ENCODE measurements around the gene SOX10. TPM values are rescaled to one million over a fixed set of nuclear protein-coding genes. Genes with fewer than 3 reads are reported as not detected.

Gene SOX10
- polyA plus RNA-seq, 3 donors = not detected

GRCh38 chr22:37982938-37983859, 1.2 kb downstream of the SOX10 start:
- H3K79me2 ChIP-seq (ENCODE audit: insufficient read depth, low read length) = no peaks in the 10 kb centered on the region
- no peak overlapping the region for H3K4me2 ChIP-seq (replicated peaks; ENCODE audit: extremely low read depth, low read length, poor library complexity, severe bottlenecking)
- no peak overlapping the region for H3K27ac ChIP-seq (ENCODE audit: low read depth in 1 of 2, low read length in 2 of 2)
- intact Hi-C loops (cut with micrococcal nuclease) = no loop called here
- no peaks in the 10 kb centered on the region for H3K36me3 ChIP-seq (replicated peaks in 1 of 2; ENCODE audit: control insufficient read depth in 1 of 2, insufficient read depth in 2 of 2, low read length in 2 of 2)
- H3K27me3 ChIP-seq (ENCODE audit: control insufficient read depth in 2 of 2, insufficient read depth in 2 of 2, low read length in 2 of 2) = no peaks in the 10 kb centered on the region
- H3K27ac Mint-ChIP-seq = no peak overlapping the region
- H3K9ac ChIP-seq (ENCODE audit: insufficient read depth, low read length, poor library complexity, severe bottlenecking) = no peak overlapping the region
- no peak overlapping the region for H3K4me3 ChIP-seq (replicated peaks in 1 of 3; ENCODE audit: low read depth in 2 of 3, low read length in 3 of 3)
- DNase-seq = no peak
- H3K4me1 ChIP-seq (ENCODE audit: control insufficient read depth in 1 of 2, insufficient read depth in 2 of 2, low read length in 2 of 2) = no peaks in the 10 kb centered on the region
- H3K4me3 Mint-ChIP-seq = no peak overlapping the region
- H3K4me1 Mint-ChIP-seq = peaks cover 9% of the 10 kb centered on the region
- peaks cover 0 to 1% (median 0%) of the 10 kb centered on the region in 7 donors for H3K9me3 Mint-ChIP-seq
- no peaks in the 10 kb centered on the region for H3K27me3 Mint-ChIP-seq (ENCODE audit: low read depth in 3 of 3)
- H3K36me3 Mint-ChIP-seq = peaks cover 3 to 4% of the 10 kb centered on the region in 2 donors
- TF ChIP-seq CTCF (IDR thresholded peaks at IDR 0.05) = no peak
- no peak overlapping the region for H2AFZ ChIP-seq (ENCODE audit: insufficient read depth, low read depth, low read length, poor library complexity, severe bottlenecking)
- H4K20me1 ChIP-seq (ENCODE audit: insufficient read depth, low read length) = no peaks in the 10 kb centered on the region
- WGBS (ENCODE audit: insufficient coverage) = 93% methylated on average over 78 of the region's 84 CpGs
- H3K9me3 ChIP-seq (replicated peaks in 1 of 2; ENCODE audit: control insufficient read depth in 1 of 2, insufficient read depth in 1 of 2, low read length in 2 of 2) = no peaks in the 10 kb centered on the region

GRCh38 chr22:37982151-37982785, 2.1 kb downstream of the SOX10 start:
- Mint-ChIP-seq H3K9me3 (peaks cover 0 to 1% (median 0%) of the 10 kb centered on the region in 7 donors), H3K4me3 (no peak overlapping the region), H3K36me3 (peaks cover 3 to 4% of the 10 kb centered on the region in 2 donors), H3K4me1 (peaks cover 9% of the 10 kb centered on the region), H3K27me3 (ENCODE audit: low read depth in 3 of 3) (no peaks in the 10 kb centered on the region), H3K27ac (peak overlapping the region in 1 of 7 donors; percentile 59)
- no peak overlapping the region for H2AFZ ChIP-seq (ENCODE audit: insufficient read depth, low read depth, low read length, poor library complexity, severe bottlenecking)
- H3K79me2 ChIP-seq (ENCODE audit: insufficient read depth, low read length) = no peaks in the 10 kb centered on the region
- H3K4me1 ChIP-seq (ENCODE audit: control insufficient read depth in 1 of 2, insufficient read depth in 2 of 2, low read length in 2 of 2) = no peaks in the 10 kb centered on the region
- no peaks in the 10 kb centered on the region for H3K9me3 ChIP-seq (replicated peaks in 1 of 2; ENCODE audit: control insufficient read depth in 1 of 2, insufficient read depth in 1 of 2, low read length in 2 of 2)
- no peaks in the 10 kb centered on the region for H4K20me1 ChIP-seq (ENCODE audit: insufficient read depth, low read length)
- H3K4me2 ChIP-seq (replicated peaks; ENCODE audit: extremely low read depth, low read length, poor library complexity, severe bottlenecking) = no peak overlapping the region
- WGBS (ENCODE audit: insufficient coverage) = 69% methylated on average over 8 of the region's 8 CpGs
- H3K36me3 ChIP-seq (replicated peaks in 1 of 2; ENCODE audit: control insufficient read depth in 1 of 2, insufficient read depth in 2 of 2, low read length in 2 of 2) = no peaks in the 10 kb centered on the region
- H3K27me3 ChIP-seq (ENCODE audit: control insufficient read depth in 2 of 2, insufficient read depth in 2 of 2, low read length in 2 of 2) = no peaks in the 10 kb centered on the region
- H3K27ac ChIP-seq (ENCODE audit: low read depth in 1 of 2, low read length in 2 of 2) = no peak overlapping the region
- TF ChIP-seq CTCF (IDR thresholded peaks at IDR 0.05) = no peak
- DNase-seq = no peak
- intact Hi-C loops (cut with micrococcal nuclease) = no loop called here
- H3K4me3 ChIP-seq (replicated peaks in 1 of 3; ENCODE audit: low read depth in 2 of 3, low read length in 3 of 3) = no peak overlapping the region
- H3K9ac ChIP-seq (ENCODE audit: insufficient read depth, low read length, poor library complexity, severe bottlenecking) = no peak overlapping the region

Measured in CD14-positive monocyte (primary cell).